GM23338 (cell line): ENCODE results near the gene ATP6V1E1. TPM values are rescaled to one million over a fixed set of nuclear protein-coding genes. Genes with fewer than 3 reads are reported as not detected.

Source experiments
- ATAC-seq: fragments of 200-7000 bp; cut with Tn5 transposase; 3 replicates; pipeline ENCODE4 v1.9.1; 2020
- DNase-seq: peaks from one replicate; pipeline ENCODE4 v3.0.0-alpha.2; 2015; ENCODE audit warnings: low spot score
- H2AFZ ChIP-seq: fragments of 200-600 bp; sonication (generic); 2 replicates; pipeline ENCODE4 v1.8.0; 2016; ENCODE audit warnings: antibody characterized with exemption, mild to moderate bottlenecking, moderate library complexity
- H3F3A ChIP-seq: fragments of 200-600 bp; sonication (generic); replicated peaks from 2 replicates; pipeline ENCODE4 v1.8.0; 2017; ENCODE audit warnings: antibody characterized with exemption, mixed run types, low read depth
- H3K27ac ChIP-seq: fragments of 200-600 bp; sonication (generic); 2 replicates; pipeline ENCODE4 v1.6.1; 2016; ENCODE audit warnings: low read depth
- H3K27me3 ChIP-seq: fragments of 200-600 bp; sonication (generic); 2 replicates; pipeline ENCODE4 v1.8.0; 2016; ENCODE audit warnings: mild to moderate bottlenecking, mixed run types, moderate library complexity; ENCODE audit not compliant: insufficient read depth
- H3K36me3 ChIP-seq: fragments of 200-600 bp; sonication (generic); 2 replicates; pipeline ENCODE4 v1.8.0; 2016; ENCODE audit warnings: mild to moderate bottlenecking; ENCODE audit not compliant: insufficient read depth
- H3K4me1 ChIP-seq: fragments of 200-600 bp; sonication (generic); 2 replicates; pipeline ENCODE4 v1.8.0; 2016; ENCODE audit warnings: mild to moderate bottlenecking, moderate library complexity; ENCODE audit not compliant: insufficient read depth
- H3K4me2 ChIP-seq: fragments of 200-600 bp; sonication (generic); 2 replicates; pipeline ENCODE4 v1.7.1; 2017; ENCODE audit warnings: mixed run types
- H3K4me3 ChIP-seq: fragments of 200-600 bp; sonication (generic); 2 replicates; pipeline ENCODE4 v1.6.1; 2016; ENCODE audit warnings: mixed run types
- H3K79me2 ChIP-seq: fragments of 200-600 bp; sonication (generic); replicated peaks from 2 replicates; pipeline ENCODE4 v1.8.0; 2017; ENCODE audit warnings: mild to moderate bottlenecking; ENCODE audit not compliant: insufficient read depth
- H3K9me2 ChIP-seq: fragments of 200-600 bp; sonication (generic); 2 replicates; pipeline ENCODE4 v1.8.0; 2017; ENCODE audit not compliant: insufficient read depth
- H4K20me1 ChIP-seq: fragments of 200-600 bp; sonication (generic); replicated peaks from 2 replicates; pipeline ENCODE4 v1.8.0; 2017; ENCODE audit warnings: mild to moderate bottlenecking; ENCODE audit not compliant: insufficient read depth
- H3K27ac Mint-ChIP-seq: 2 replicates; pipeline ENCODE4 v1.8.0; 2020; ENCODE audit warnings: inconsistent platforms, mild to moderate bottlenecking, moderate library complexity, mixed read lengths
- H3K27me3 Mint-ChIP-seq: 3 replicates; pipeline ENCODE4 v1.8.0; 2022; ENCODE audit warnings: low read depth, mild to moderate bottlenecking, moderate library complexity, mixed read lengths, inconsistent platforms; ENCODE audit not compliant: insufficient read depth, poor library complexity
- H3K36me3 Mint-ChIP-seq: 3 replicates; pipeline ENCODE4 v1.8.0; 2021; ENCODE audit warnings: low read depth, mild to moderate bottlenecking, inconsistent platforms, moderate library complexity, mixed read lengths
- H3K4me1 Mint-ChIP-seq: 3 replicates; pipeline ENCODE4 v1.8.0; 2020; ENCODE audit warnings: mild to moderate bottlenecking, inconsistent platforms, mixed read lengths
- H3K4me3 Mint-ChIP-seq: 3 replicates; pipeline ENCODE4 v1.8.0; 2021; ENCODE audit warnings: moderate library complexity, mild to moderate bottlenecking, inconsistent platforms, mixed read lengths
- H3K9me3 Mint-ChIP-seq: 3 replicates; pipeline ENCODE4 v1.8.0; 2020; ENCODE audit warnings: moderate library complexity, mild to moderate bottlenecking, inconsistent platforms, mixed read lengths
- CREB1 ChIP-seq: fragments of 250-450 bp; sonication (Bioruptor Pico); IDR thresholded peaks from 2 replicates; pipeline ENCODE4 v1.5.0; 2020; ENCODE audit warnings: low read depth, mild to moderate bottlenecking, moderate library complexity
- CTCF ChIP-seq, 2 experiments: fragments of 200-600 bp in 1 of 2; sonication (generic) in 1 of 2; conservative IDR thresholded peaks; 2 replicates each; pipeline versions ENCODE4 v1.5.1 to v1.6.1; 2016 to 2017; ENCODE audit warnings: antibody characterized with exemption in 2 of 2, low read depth in 2 of 2, mild to moderate bottlenecking in 2 of 2, moderate library complexity in 1 of 2
- EZH2 ChIP-seq: fragments of 200-600 bp; sonication (generic); IDR thresholded peaks from one replicate; pipeline ENCODE4 v1.8.0; 2017; ENCODE audit warnings: antibody characterized with exemption, mild to moderate bottlenecking, low read depth; ENCODE audit not compliant: unreplicated experiment
- JUNB ChIP-seq: IDR thresholded peaks from one replicate; pipeline ENCODE4 v1.6.1; 2016; ENCODE audit warnings: antibody characterized with exemption; ENCODE audit not compliant: unreplicated experiment
- NANOG ChIP-seq: IDR thresholded peaks from 2 replicates; pipeline ENCODE4 v1.6.1; 2016; ENCODE audit warnings: antibody characterized with exemption, borderline replicate concordance
- POLR2AphosphoS5 ChIP-seq: IDR thresholded peaks from 2 replicates; pipeline ENCODE4 v1.6.1; 2016; ENCODE audit warnings: antibody characterized with exemption, low read depth
- ZNF114 ChIP-seq: fragments of 250-450 bp; sonication (Bioruptor Pico); IDR thresholded peaks from 2 replicates; pipeline ENCODE4 v1.5.0; 2020; ENCODE audit warnings: mild to moderate bottlenecking, moderate library complexity
- ZNF331 ChIP-seq: fragments of 250-450 bp; sonication (Bioruptor Pico); IDR thresholded peaks from 2 replicates; pipeline ENCODE4 v1.5.0; 2020; ENCODE audit warnings: low read depth, mild to moderate bottlenecking, moderate library complexity
- ZNF462 ChIP-seq: fragments of 250-450 bp; sonication (Bioruptor Pico); IDR thresholded peaks from 2 replicates; pipeline ENCODE4 v1.5.0; 2020; ENCODE audit warnings: mild to moderate bottlenecking, moderate library complexity
- polyA plus RNA-seq: library from polyadenylated mRNA; unstranded; fragments of >200 nt; fragmentation: Nextera tagmentation; extraction: Ambion mirVana; gene quantifications from 2 replicates; pipeline ENCODE4 v1.2.1, GENCODE V29; 2016
- total RNA-seq: library from RNA; depleted of rRNA; stranded (reverse); fragments of >200 nt; shearing (Covaris generic); gene quantifications from 2 replicates; pipeline ENCODE4 v1.2.3, GENCODE V29; 2014

Gene ATP6V1E1
- total and polyA plus RNA-seq, 2 experiments from 2014 or later, result 74.5 to 81.7 TPM

- H3F3A ChIP-seq, result 0 out of 2 replicates have a peak, but pooled peaks cover 3% of the 10 kb centered on the region
- no peaks in the 10 kb centered on the region for H3K79me2 ChIP-seq
- no peaks in the 10 kb centered on the region for H4K20me1 ChIP-seq
- H2AFZ ChIP-seq, result no peak overlapping the region
- Mint-ChIP-seq H3K4me1 (no peaks in the 10 kb centered on the region; the same call in 2 of the 3 replicates), H3K27ac (no peak overlapping the region), H3K4me3 (no peak overlapping the region), H3K36me3 (peaks cover 38% of the 10 kb centered on the region), H3K27me3 (no peaks in the 10 kb centered on the region), H3K9me3 (no peaks in the 10 kb centered on the region)
- H3K4me3 ChIP-seq, result no peak overlapping the region
- no peaks in the 10 kb centered on the region for H3K9me2 ChIP-seq
- no peaks in the 10 kb centered on the region for H3K27me3 ChIP-seq
- H3K27ac ChIP-seq, result no peak overlapping the region
- H3K4me2 ChIP-seq, result no peak overlapping the region
- TF ChIP-seq ZNF462, result no peak
- TF ChIP-seq JUNB, result no peak
- TF ChIP-seq CTCF (conservative IDR thresholded peaks at IDR 0.05; ENCODE audit: low read depth in 2 of 2), result no peak
- no peak for TF ChIP-seq NANOG
- no peak for TF ChIP-seq ZNF331
- TF ChIP-seq CREB1 (CRISPR knock-in tag), result no peak
- no peak for TF ChIP-seq ZNF114 (CRISPR knock-in tag)
- no peak for TF ChIP-seq POLR2AphosphoS5
- no peak for TF ChIP-seq EZH2
- H3K36me3 ChIP-seq, result peaks cover 19% of the 10 kb centered on the region
- H3K4me1 ChIP-seq, result no peaks in the 10 kb centered on the region
- ATAC-seq, result no peak
- DNase-seq, result no peak
These were observed 39.9 kb downstream of the ATP6V1E1 start for GRCh38 chr22:17588606-17589005.
